GM19467 (cell line): ENCODE results near the gene FABP7.

ENCODE experiments used
- ATAC-seq: cut with Tn5 transposase; IDR thresholded peaks from one replicate; pipeline ENCODE4 v1.9.1; 2021; ENCODE audit warnings: mild to moderate bottlenecking, moderate library complexity; ENCODE audit not compliant: unreplicated experiment

The FABP7 gene

GRCh38 chr6:122792766-122793165 is 13.2 kb downstream of the FABP7 start:
- ATAC-seq = no peak

DNA sequence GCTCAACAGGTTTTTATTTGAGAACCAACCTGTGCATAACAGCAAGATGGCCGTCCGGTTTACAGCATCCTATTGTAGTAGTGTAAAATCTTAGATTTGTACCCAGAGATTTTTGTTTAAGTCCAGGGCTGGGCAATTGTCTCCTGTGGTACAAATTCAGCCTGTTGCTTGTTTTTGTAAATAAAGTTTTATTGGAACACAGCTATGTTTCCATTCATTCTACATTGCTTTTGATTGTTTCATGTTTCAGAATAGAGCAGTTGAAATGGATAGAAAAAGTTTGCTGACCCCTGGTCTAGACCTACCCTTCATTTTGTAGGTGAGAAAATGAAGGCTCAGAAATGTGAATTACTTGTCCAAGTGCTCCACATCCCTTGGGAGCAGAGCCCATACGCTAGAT is 18.0 kb downstream of the FABP7 start:
- ATAC-seq = no peak

DNA sequence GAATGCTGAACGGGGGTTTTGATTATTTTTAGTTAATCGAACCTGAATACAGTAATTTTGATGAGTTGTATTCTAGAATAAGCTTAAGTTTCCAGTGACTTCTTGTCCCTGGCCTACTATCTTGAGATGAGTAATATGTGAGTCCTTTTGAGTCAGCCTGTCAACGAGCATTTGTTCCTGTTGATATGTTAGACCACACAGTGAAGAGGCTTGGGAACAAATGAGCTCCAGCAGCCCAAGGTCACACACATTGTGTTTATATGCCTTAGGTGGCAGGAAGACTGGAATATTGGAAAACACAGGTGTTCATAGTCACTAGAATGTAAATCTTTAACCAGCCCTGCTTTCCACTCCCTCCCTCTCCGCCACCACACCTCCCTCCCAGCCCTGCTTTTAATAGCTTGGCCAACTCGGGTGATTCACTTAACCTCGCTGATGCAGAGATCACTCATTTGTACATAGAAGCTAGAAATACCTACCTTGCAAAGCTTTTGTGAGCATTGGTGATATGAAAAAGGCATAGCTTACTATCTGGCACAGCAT is 18.7 kb downstream of the FABP7 start:
- ATAC-seq = peak; percentile 75

GRCh38 chr6:122799140-122799745 is 19.7 kb downstream of the FABP7 start:
- ATAC-seq = no peak

- no peak for ATAC-seq
Measured at GRCh38 chr6:122799916-122800686, 20.6 kb downstream of the FABP7 start.

DNA sequence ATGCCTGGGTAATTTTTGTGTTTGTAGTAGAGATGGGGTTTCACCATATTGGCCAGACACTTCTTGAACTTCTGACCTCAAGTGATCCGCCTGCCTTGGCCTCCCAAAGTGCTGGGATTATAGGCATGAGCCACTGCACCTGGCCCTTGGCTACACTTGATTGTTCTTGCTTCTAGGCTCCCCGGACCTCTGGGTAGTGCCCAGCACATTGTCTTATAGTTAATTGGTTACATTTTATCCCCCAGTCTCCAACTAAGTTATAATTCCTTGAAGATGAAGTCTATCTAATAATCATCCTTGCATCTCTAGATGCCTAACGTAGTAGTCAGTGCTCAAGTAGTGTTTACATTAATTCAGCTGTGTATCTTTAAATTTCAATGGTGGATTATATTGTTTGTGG is 21.4 kb downstream of the FABP7 start:
- ATAC-seq = no peak

GRCh38 chr6:122801397-122801796 is 21.9 kb downstream of the FABP7 start:
- no peak for ATAC-seq

DNA sequence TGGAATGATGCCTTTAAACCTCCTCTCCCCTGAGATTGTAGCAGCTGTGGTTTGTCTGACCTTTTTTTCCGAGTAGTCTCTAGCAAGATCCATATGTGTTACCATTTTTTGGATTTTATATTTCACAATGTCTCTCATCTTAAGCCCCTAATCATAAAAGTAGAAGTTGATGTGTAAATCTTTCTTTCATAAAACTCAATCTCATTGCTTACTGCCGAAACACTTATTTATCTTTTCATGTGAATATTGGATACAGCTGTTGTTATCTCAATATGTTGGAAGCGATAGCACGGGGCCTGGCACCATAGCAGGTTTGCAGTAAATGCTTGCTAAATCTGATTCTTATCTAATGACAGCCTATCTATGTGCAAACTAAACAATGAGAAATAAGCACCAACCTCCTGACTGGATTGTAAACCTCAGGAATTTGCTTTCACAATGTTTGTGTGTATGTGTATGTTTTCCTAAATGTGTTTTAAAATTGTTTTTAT is 23.7 kb downstream of the FABP7 start:
- no peak for ATAC-seq

DNA sequence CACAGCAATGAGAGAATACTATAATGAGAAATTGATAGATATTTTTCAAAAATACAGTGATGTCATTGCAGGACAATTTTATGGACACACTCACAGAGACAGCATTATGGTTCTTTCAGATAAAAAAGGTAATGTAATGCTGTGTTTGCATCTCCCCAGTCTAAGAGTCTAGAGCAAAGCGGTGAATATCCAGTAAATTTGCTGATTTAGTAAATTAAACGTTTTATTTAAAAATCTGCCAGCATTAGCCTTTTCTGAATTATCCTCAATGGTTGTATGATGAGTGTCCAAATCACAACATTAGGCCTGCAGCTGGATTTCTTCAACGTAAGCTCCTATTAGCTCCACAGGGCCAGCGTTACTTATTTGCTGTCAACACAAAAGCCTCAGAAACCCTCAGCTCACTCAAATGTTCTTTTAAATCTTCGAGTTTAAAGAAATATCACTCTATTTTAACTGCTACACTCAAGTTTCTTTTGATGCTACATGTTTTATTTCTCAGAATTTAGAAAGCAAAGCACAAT is 25.5 kb downstream of the FABP7 start:
- no peak for ATAC-seq

- ATAC-seq = no peak
Measured at GRCh38 chr6:122806291-122806690, 26.8 kb downstream of the FABP7 start.

- ATAC-seq = no peak
Measured at GRCh38 chr6:122808121-122808885, 28.8 kb downstream of the FABP7 start.

GRCh38 chr6:122809001-122809400 is 29.5 kb downstream of the FABP7 start:
- no peak for ATAC-seq

- no peak for ATAC-seq
Measured at GRCh38 chr6:122809691-122810090, 30.2 kb downstream of the FABP7 start.

- no peak for ATAC-seq
Measured at GRCh38 chr6:122810189-122810588, 30.7 kb downstream of the FABP7 start.

GRCh38 chr6:122817358-122817757 is 37.8 kb downstream of the FABP7 start:
- ATAC-seq = no peak

DNA sequence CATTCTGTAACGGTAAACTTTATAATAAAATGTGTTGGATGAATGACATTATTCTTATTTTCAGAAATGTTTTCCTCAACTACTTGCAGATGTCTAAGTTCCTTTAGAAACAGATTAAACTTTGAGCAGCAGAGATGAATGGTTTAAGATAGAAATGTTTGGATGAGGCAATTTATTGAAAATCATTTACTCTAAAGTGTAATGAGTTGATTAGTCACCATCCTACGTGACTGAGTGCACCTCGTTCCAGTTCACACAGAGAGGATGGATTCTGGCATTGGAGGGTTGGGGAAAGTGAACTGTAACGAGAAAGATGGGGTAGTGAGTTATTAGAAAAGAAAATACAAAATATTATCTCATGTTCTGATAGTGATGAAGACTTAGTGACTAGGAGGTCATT is 38.2 kb downstream of the FABP7 start:
- ATAC-seq = no peak

DNA sequence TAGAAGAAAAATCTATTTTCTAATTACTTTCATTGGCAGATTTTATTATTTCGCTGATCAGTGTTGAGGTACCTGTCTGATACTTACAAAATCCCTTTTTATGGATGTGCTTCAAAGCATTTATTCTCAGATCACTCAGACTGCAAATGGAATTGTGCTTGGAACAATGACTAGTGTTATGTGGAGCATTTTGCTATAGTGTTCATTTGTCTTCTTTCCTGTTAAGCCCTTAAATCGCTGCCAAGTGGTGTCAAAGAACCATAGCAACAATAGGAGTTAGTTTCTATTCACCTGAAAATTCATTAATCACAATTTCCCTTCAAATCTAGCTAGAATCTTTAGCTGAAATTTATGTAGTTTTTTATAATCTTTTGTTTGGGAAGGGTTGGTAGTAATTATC is 39.4 kb downstream of the FABP7 start:
- no peak for ATAC-seq

GRCh38 chr6:122821095-122821494 is 41.6 kb downstream of the FABP7 start:
- no peak for ATAC-seq

DNA sequence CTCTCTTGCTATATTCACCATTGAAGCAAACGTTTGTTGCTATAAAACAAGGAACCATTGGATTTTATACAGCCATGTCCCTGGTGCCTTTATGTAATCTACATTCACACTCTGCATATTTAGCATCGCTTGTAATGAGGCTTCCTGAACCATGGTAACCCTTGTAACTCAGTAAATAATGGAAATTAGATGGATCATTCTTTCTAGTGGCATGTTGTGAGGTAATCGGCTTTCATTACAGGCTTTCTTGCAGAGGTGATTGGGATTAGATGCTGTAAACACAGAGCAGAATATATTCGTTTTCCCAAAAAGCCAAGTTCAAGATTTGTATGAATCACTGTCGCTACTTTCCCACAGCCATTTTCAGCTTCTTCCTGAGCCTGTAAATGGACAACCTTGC is 45.6 kb downstream of the FABP7 start:
- no peak for ATAC-seq

- ATAC-seq = no peak
Measured at GRCh38 chr6:122829456-122829855, 49.9 kb downstream of the FABP7 start.

- ATAC-seq = no peak
Measured at GRCh38 chr6:122831511-122831910, 52.0 kb downstream of the FABP7 start.
